ENCODE data around the gene PSD4. TPM values are rescaled to one million over a fixed set of nuclear protein-coding genes. Genes with fewer than 3 reads are reported as not detected.

The PSD4 gene
- total and polyA plus RNA-seq, 2 of the 4 experiments (the other 2 are of a cell fraction): 0.36 to 0.70 TPM

DNA sequence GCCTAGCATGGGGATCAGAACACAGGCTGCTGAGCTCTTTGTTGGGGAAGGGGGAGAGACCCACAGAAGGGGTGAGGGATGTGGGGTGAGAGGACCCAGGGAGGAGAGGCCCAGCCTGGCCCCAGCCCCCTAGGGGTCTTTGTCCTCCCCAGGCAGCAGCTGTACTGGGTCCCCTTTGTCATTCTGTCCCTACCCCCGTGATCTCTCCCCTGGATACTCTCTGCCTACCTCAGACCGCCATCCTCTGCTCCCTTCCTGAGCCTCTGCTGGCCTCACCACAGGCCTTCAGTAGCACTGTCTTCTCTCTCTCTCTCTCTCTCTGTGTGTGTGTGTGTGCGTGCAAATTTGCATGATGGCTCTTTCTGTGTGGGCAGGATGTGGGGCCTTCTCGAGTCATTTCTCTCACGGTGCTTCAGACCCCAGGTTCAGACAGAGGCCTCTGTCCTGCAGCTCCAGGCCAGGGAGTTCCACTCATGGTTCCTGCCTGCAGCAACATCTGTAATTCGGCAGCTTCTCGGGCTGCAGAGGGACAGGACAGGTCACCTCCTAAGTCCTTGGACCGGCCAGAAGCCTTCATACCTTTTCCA, 1.4 kb downstream of the PSD4 start:
- DNase-seq (no peak), ATAC-seq (ENCODE audit: low read depth) (no peak)
- H3K9me3 ChIP-seq (ENCODE audit: control insufficient read depth, insufficient read depth, low read length): no peaks in the 10 kb centered on the region
- H4K20me1 ChIP-seq (ENCODE audit: insufficient read depth, low read length): no peaks in the 10 kb centered on the region
- H2AK5ac ChIP-seq (ENCODE audit: low read depth, low read length): no peak overlapping the region
- H3K4me2 ChIP-seq (ENCODE audit: low read depth, low read length): no peak overlapping the region
- ChIA-PET CTCF (interaction anchor here (1.0 to 1.8 kb wide), 2 partner anchors 24 to 59 kb away, joined by 3 to 5 read pairs; no protein-coding TSS in a partner anchor), POLR2A (ENCODE audit: unreplicated experiment) (no interaction called here)
- no TSS peak for BruUV-seq (replicated peaks)
- no peak overlapping the region for H4K8ac ChIP-seq (ENCODE audit: low read depth in 2 of 2, low read length in 2 of 2)
- H3K4me3 ChIP-seq (ENCODE audit: insufficient read depth, low read depth, low read length): no peak overlapping the region
- H3K27me3 ChIP-seq (ENCODE audit: control insufficient read depth, insufficient read depth, low read length): peaks cover 23% of the 10 kb centered on the region
- in situ Hi-C loops (cut with MboI; ENCODE audit: low sequenced_read_pairs): no loop called here
- H3K79me1 ChIP-seq (ENCODE audit: low read depth in 1 of 2, low read length in 2 of 2): no peaks in the 10 kb centered on the region
- H3K14ac ChIP-seq (replicated peaks; ENCODE audit: low read depth, low read length): no peak overlapping the region
- no peaks in the 10 kb centered on the region for H3K9me1 ChIP-seq (ENCODE audit: insufficient read depth, low read length)
- H3K23ac ChIP-seq (ENCODE audit: low read depth, low read length): no peak overlapping the region
- no peak overlapping the region for H2AK9ac ChIP-seq (replicated peaks; ENCODE audit: low read depth, low read length, poor library complexity)
- H3K4me1 ChIP-seq (ENCODE audit: control insufficient read depth, insufficient read depth, low read length): no peaks in the 10 kb centered on the region
- no peak overlapping the region for H3K18ac ChIP-seq (ENCODE audit: low read depth, low read length)
- H2BK5ac ChIP-seq (ENCODE audit: low read depth, low read length, poor library complexity, severe bottlenecking): no peak overlapping the region
- H2BK120ac ChIP-seq (ENCODE audit: low read depth, low read length): no peak overlapping the region
- no peaks in the 10 kb centered on the region for H3K36me3 ChIP-seq (ENCODE audit: control insufficient read depth, insufficient read depth, low read length)
- H3K9ac ChIP-seq (ENCODE audit: low read depth, low read length): no peak overlapping the region
- H2AFZ ChIP-seq (replicated peaks; ENCODE audit: low read length, poor library complexity): no peak overlapping the region
- no peak overlapping the region for H4K5ac ChIP-seq (ENCODE audit: low read depth, low read length)
- TF ChIP-seq FOS (IDR thresholded peaks at IDR 0.05; ENCODE audit: low read depth, low read length) (no peak), MXI1 (IDR thresholded peaks at IDR 0.05; ENCODE audit: borderline replicate concordance, low read depth, low read length) (no peak), NFE2L2 (IDR thresholded peaks at IDR 0.05; ENCODE audit: low read depth, low read length) (no peak), CEBPB (IDR thresholded peaks at IDR 0.05; ENCODE audit: low read depth, low read length) (no peak), CHD1 (IDR thresholded peaks at IDR 0.05; ENCODE audit: low read depth, low read length) (no peak)
- TF ChIP-seq, protein P1, sequence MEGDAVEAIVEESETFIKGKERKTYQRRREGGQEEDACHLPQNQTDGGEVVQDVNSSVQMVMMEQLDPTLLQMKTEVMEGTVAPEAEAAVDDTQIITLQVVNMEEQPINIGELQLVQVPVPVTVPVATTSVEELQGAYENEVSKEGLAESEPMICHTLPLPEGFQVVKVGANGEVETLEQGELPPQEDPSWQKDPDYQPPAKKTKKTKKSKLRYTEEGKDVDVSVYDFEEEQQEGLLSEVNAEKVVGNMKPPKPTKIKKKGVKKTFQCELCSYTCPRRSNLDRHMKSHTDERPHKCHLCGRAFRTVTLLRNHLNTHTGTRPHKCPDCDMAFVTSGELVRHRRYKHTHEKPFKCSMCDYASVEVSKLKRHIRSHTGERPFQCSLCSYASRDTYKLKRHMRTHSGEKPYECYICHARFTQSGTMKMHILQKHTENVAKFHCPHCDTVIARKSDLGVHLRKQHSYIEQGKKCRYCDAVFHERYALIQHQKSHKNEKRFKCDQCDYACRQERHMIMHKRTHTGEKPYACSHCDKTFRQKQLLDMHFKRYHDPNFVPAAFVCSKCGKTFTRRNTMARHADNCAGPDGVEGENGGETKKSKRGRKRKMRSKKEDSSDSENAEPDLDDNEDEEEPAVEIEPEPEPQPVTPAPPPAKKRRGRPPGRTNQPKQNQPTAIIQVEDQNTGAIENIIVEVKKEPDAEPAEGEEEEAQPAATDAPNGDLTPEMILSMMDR (conservative IDR thresholded peaks at IDR 0.05; ENCODE audit: low read depth, low read length): no peak
- no peak overlapping the region for H2BK20ac ChIP-seq (ENCODE audit: low read depth, low read length)
- WGBS, 2 experiments (ENCODE audit: extremely low coverage in 2 of 2, insufficient read length in 1 of 2): 0% methylated on average over 1 of the region's 8 CpGs; no CpG with 5 or more reads in 1 of the 2 experiments
- no peak overlapping the region for H3K27ac ChIP-seq (ENCODE audit: insufficient read depth, low read length)
- no peak overlapping the region for H3K56ac ChIP-seq (ENCODE audit: extremely low read depth, insufficient read depth, low read length)
- H2BK15ac ChIP-seq (ENCODE audit: low read depth, low read length): no peak overlapping the region
- H3K4ac ChIP-seq (ENCODE audit: low read depth, low read length): no peak overlapping the region
- no peak overlapping the region for H4K91ac ChIP-seq (ENCODE audit: insufficient read depth, low read depth, low read length)
- intact Hi-C loops (cut with micrococcal nuclease): no loop called here
- dilution Hi-C loops (cut with HindIII; ENCODE audit: low sequenced_read_pairs, unreplicated experiment): no loop called here
